Neural cell (in vitro differentiated cells): ENCODE measurements around the gene ZBTB37.
"Not testable (repeated sequence)": the region's sequence is repeated elsewhere in the genome, so short reads cannot be mapped to it uniquely, and the experiment has no call there.

ENCODE experiments used
- EP300 ChIP-seq: fragments of 450-650 bp; conservative IDR thresholded peaks from 2 replicates; pipeline ENCODE4 v1.6.1; 2014; ENCODE audit warnings: antibody characterized with exemption, mild to moderate bottlenecking, moderate library complexity; ENCODE audit not compliant: poor library complexity, severe bottlenecking
- EZH2 ChIP-seq: fragments of 200-600, 300-800 bp; shearing (Covaris generic), sonication (generic); IDR thresholded peaks from 2 replicates; pipeline ENCODE4 v1.6.1; 2014; ENCODE audit warnings: antibody characterized with exemption, low read length, borderline replicate concordance, mild to moderate bottlenecking; ENCODE audit not compliant: insufficient read depth, poor library complexity, severe bottlenecking
- MXI1 ChIP-seq: fragments of 450-650 bp; conservative IDR thresholded peaks from 2 replicates; pipeline ENCODE4 v1.6.1; 2014; ENCODE audit warnings: antibody characterized with exemption, mild to moderate bottlenecking; ENCODE audit not compliant: poor library complexity, severe bottlenecking
- POLR2AphosphoS5 ChIP-seq: IDR thresholded peaks from 2 replicates; pipeline ENCODE4 v1.6.1; 2012
- RAD21 ChIP-seq: fragments of 450-650 bp; conservative IDR thresholded peaks from 2 replicates; pipeline ENCODE4 v1.6.1; 2014; ENCODE audit warnings: antibody characterized with exemption, mild to moderate bottlenecking, moderate library complexity
- SMC3 ChIP-seq: fragments of 450-650 bp; conservative IDR thresholded peaks from 2 replicates; pipeline ENCODE4 v1.6.1; 2014; ENCODE audit warnings: antibody characterized with exemption, mild to moderate bottlenecking, moderate library complexity; ENCODE audit not compliant: poor library complexity
- TAF1 ChIP-seq: IDR thresholded peaks from 2 replicates; pipeline ENCODE4 v1.6.1; 2012; ENCODE audit warnings: low read depth
- TF ChIP-seq, protein P1 (sequence below): fragments of 450-650 bp; IDR thresholded peaks from 2 replicates; pipeline ENCODE4 v1.5.1; 2014; ENCODE audit warnings: antibody characterized with exemption, mild to moderate bottlenecking, moderate library complexity; ENCODE audit not compliant: poor library complexity, severe bottlenecking
- TF ChIP-seq, protein P2 (sequence below): IDR thresholded peaks from 2 replicates; pipeline ENCODE4 v1.6.1; 2012; ENCODE audit warnings: borderline replicate concordance

DNA sequence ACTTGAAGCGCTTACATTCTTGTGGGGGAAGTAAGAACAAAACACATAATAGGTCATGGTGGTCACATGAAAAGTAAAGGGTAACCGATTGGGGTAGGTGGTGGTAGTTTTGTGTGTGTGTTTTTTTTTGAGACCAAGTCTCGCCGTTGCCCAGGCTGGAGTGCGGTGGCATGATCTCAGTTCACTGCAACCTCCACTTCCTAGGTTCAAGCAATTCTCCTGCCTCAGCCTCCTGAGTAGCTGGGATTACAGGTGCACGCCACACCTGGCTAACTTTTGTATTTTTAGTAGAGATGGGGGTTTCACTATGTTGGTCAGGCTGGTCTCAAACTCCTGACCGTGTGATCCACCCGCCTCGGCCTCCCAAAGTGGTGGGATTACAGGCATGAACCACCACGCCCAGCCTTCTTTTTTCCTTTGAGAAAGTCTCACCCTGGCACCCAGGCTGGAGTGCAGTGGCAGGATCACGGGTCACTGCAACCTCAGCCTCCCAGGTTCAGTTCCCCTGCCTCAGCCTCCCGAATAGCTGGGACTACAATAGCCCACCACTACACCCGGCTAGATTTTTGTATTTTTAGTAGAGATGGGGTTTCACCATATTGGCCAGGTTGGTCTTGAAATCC, 5.9 kb upstream of the ZBTB37 start:
- TF ChIP-seq, protein P1, sequence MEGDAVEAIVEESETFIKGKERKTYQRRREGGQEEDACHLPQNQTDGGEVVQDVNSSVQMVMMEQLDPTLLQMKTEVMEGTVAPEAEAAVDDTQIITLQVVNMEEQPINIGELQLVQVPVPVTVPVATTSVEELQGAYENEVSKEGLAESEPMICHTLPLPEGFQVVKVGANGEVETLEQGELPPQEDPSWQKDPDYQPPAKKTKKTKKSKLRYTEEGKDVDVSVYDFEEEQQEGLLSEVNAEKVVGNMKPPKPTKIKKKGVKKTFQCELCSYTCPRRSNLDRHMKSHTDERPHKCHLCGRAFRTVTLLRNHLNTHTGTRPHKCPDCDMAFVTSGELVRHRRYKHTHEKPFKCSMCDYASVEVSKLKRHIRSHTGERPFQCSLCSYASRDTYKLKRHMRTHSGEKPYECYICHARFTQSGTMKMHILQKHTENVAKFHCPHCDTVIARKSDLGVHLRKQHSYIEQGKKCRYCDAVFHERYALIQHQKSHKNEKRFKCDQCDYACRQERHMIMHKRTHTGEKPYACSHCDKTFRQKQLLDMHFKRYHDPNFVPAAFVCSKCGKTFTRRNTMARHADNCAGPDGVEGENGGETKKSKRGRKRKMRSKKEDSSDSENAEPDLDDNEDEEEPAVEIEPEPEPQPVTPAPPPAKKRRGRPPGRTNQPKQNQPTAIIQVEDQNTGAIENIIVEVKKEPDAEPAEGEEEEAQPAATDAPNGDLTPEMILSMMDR: not testable (repeated sequence)
- not testable (repeated sequence) for TF ChIP-seq EZH2, SMC3, POLR2AphosphoS5, RAD21, TAF1, EP300, MXI1
- TF ChIP-seq, protein P2, sequence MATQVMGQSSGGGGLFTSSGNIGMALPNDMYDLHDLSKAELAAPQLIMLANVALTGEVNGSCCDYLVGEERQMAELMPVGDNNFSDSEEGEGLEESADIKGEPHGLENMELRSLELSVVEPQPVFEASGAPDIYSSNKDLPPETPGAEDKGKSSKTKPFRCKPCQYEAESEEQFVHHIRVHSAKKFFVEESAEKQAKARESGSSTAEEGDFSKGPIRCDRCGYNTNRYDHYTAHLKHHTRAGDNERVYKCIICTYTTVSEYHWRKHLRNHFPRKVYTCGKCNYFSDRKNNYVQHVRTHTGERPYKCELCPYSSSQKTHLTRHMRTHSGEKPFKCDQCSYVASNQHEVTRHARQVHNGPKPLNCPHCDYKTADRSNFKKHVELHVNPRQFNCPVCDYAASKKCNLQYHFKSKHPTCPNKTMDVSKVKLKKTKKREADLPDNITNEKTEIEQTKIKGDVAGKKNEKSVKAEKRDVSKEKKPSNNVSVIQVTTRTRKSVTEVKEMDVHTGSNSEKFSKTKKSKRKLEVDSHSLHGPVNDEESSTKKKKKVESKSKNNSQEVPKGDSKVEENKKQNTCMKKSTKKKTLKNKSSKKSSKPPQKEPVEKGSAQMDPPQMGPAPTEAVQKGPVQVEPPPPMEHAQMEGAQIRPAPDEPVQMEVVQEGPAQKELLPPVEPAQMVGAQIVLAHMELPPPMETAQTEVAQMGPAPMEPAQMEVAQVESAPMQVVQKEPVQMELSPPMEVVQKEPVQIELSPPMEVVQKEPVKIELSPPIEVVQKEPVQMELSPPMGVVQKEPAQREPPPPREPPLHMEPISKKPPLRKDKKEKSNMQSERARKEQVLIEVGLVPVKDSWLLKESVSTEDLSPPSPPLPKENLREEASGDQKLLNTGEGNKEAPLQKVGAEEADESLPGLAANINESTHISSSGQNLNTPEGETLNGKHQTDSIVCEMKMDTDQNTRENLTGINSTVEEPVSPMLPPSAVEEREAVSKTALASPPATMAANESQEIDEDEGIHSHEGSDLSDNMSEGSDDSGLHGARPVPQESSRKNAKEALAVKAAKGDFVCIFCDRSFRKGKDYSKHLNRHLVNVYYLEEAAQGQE: not testable (repeated sequence)
